Liver (tissue), 9 donors: Measurements from ENCODE around the gene SPATA31C1. TPM values are rescaled to one million over a fixed set of nuclear protein-coding genes. Genes with fewer than 3 reads are reported as not detected.

ENCODE experiments used
- DNase-seq: peaks from one replicate; pipeline ENCODE4 v3.0.0-alpha.2; 2017; ENCODE audit warnings: low spot score
- H3K27ac ChIP-seq, 2 donors: one replicate each; pipeline ENCODE4 v1.7.0; 2013; ENCODE audit warnings: inconsistent platforms in 2 of 2, low read length in 2 of 2, control low read depth in 1 of 2, low read depth in 1 of 2, mild to moderate bottlenecking in 1 of 2
- H3K27me3 ChIP-seq, 4 donors: one replicate each; pipeline versions ENCODE4 v1.6.1 to v1.7.0; 2013; ENCODE audit warnings: low read length in 3 of 4, inconsistent platforms in 1 of 4, mild to moderate bottlenecking in 1 of 4, moderate library complexity in 1 of 4; ENCODE audit not compliant: control insufficient read depth in 4 of 4, insufficient read depth in 4 of 4
- H3K36me3 ChIP-seq, 4 donors: one replicate each; pipeline versions ENCODE4 v1.6.1 to v1.7.0; 2013; ENCODE audit warnings: low read length in 3 of 4, mild to moderate bottlenecking in 3 of 4, low read depth in 1 of 4, moderate library complexity in 1 of 4; ENCODE audit not compliant: control insufficient read depth in 4 of 4, insufficient read depth in 3 of 4
- H3K4me1 ChIP-seq, 4 donors: one replicate each; pipeline versions ENCODE4 v1.6.1 to v1.7.0; 2013; ENCODE audit warnings: low read length in 3 of 4, mild to moderate bottlenecking in 3 of 4, moderate library complexity in 1 of 4; ENCODE audit not compliant: control insufficient read depth in 4 of 4, insufficient read depth in 4 of 4
- H3K4me3 ChIP-seq, 3 donors: one replicate each; pipeline versions ENCODE4 v1.6.1 to v1.7.0; 2013; ENCODE audit warnings: low read length in 3 of 3, control low read depth in 1 of 3, low read depth in 1 of 3, mild to moderate bottlenecking in 1 of 3
- H3K9ac ChIP-seq, 2 donors: one replicate each; pipeline ENCODE4 v1.7.0; 2013; ENCODE audit warnings: low read length in 2 of 2, mild to moderate bottlenecking in 2 of 2, moderate library complexity in 2 of 2, control low read depth in 1 of 2, low read depth in 1 of 2
- H3K9me3 ChIP-seq, 4 donors: one replicate each; pipeline versions ENCODE4 v1.6.1 to v1.7.0; 2013; ENCODE audit warnings: low read length in 3 of 4; ENCODE audit not compliant: control insufficient read depth in 4 of 4
- EGR1 ChIP-seq, 2 donors: IDR thresholded peaks; 2 replicates each; pipeline ENCODE4 v1.6.1; 2016 to 2018; ENCODE audit warnings: antibody characterized with exemption in 2 of 2, low read depth in 2 of 2
- FOXA1 ChIP-seq: IDR thresholded peaks from 2 replicates; pipeline ENCODE4 v1.6.1; 2016; ENCODE audit warnings: antibody characterized with exemption
- GABPA ChIP-seq, 2 donors: IDR thresholded peaks in 1 of 2; conservative IDR thresholded peaks in 1 of 2; 2 replicates each; pipeline ENCODE4 v1.6.1; 2016; ENCODE audit warnings: antibody characterized with exemption in 2 of 2, mild to moderate bottlenecking in 1 of 2, moderate library complexity in 1 of 2
- SP1 ChIP-seq: IDR thresholded peaks from 2 replicates; pipeline ENCODE4 v1.6.1; 2018; ENCODE audit warnings: antibody characterized with exemption, mild to moderate bottlenecking
- YY1 ChIP-seq: IDR thresholded peaks from 2 replicates; pipeline ENCODE4 v1.6.1; 2016; ENCODE audit warnings: antibody characterized with exemption, mild to moderate bottlenecking
- WGBS: extraction: QIAGEN DNeasy Blood & Tissue Kit; methylation state at CpG from one replicate; pipeline ENCODE4 v1.1.7; 2013; 5-methylcytosine and 5-hydroxymethylcytosine counted together
- polyA plus RNA-seq, 2 donors: library from polyadenylated mRNA; stranded (reverse) in 1 of 2; unstranded in 1 of 2; fragments of 200-250 nt in 1 of 2; fragments of >200 nt in 1 of 2; fragmentation: Nextera tagmentation in 1 of 2; extraction: Ambion mirVana in 1 of 2; gene quantifications; one replicate each; pipeline versions ENCODE4 v1.2.1 to v1.2.3, GENCODE V29; 2013 to 2015
- total RNA-seq, 2 donors: library from RNA; depleted of rRNA; stranded (reverse); fragments of >200 nt; gene quantifications; one replicate each; pipeline ENCODE4 v1.2.3, GENCODE V29; 2014
- TF ChIP-seq, protein P1 (sequence below): IDR thresholded peaks from 2 replicates; pipeline ENCODE4 v1.6.1; 2016; ENCODE audit warnings: antibody characterized with exemption
- TF ChIP-seq, protein P2 (sequence below): fragments of 150-350 bp; IDR thresholded peaks from 2 replicates; pipeline ENCODE4 v1.5.1; 2017; ENCODE audit warnings: improper control_type of control experiment, low read depth, low read length; ENCODE audit not compliant: missing input control
- TF ChIP-seq, protein P3 (sequence below): IDR thresholded peaks from 2 replicates; pipeline ENCODE4 v1.6.1; 2016; ENCODE audit warnings: antibody characterized with exemption
- TF ChIP-seq, protein P4 (sequence below): IDR thresholded peaks from 2 replicates; pipeline ENCODE4 v1.6.1; 2016; ENCODE audit warnings: antibody characterized with exemption
- donor health status: healthy.
- donor health status: healthy.
- donor health status: healthy.
- donor health status: healthy.
- donor health status: healthy.

The SPATA31C1 gene
- total and polyA plus RNA-seq, 4 donors, result 0.05 TPM; not detected in 3

DNA sequence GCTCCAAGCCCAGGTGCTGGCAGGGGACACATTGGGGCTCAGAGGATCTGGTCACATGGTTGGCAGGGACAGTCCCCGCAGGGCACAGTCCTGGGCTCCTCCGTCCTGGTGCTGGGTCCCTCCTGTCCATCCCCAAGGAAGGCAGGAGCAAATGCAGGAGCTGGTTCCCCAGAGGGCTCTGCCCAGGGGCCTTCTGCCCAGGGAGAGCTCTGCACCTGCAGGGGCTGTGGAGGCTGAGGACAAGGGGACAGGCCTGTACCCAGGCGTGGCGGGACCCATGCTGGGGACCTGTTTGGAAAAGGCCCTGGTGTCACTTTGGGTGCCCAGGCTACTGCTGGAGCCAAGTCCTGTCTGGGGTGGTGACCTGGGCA, 27.9 kb upstream of the SPATA31C1 start:
- Histone ChIP-seq H3K27ac (no peak overlapping the region), H3K4me3 (no peak overlapping the region), H3K9me3 (no peaks in the 10 kb centered on the region), H3K36me3 (no peaks in the 10 kb centered on the region), H3K4me1 (no peaks in the 10 kb centered on the region), H3K9ac (no peak overlapping the region), H3K27me3 (no peaks in the 10 kb centered on the region)
- 98% methylated on average over 4 of the region's 4 CpGs for WGBS
- DNase-seq, result peak; percentile 27
- TF ChIP-seq FOXA1, result no peak
- TF ChIP-seq, protein P1, sequence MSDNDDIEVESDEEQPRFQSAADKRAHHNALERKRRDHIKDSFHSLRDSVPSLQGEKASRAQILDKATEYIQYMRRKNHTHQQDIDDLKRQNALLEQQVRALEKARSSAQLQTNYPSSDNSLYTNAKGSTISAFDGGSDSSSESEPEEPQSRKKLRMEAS, result no peak
- TF ChIP-seq, protein P2, sequence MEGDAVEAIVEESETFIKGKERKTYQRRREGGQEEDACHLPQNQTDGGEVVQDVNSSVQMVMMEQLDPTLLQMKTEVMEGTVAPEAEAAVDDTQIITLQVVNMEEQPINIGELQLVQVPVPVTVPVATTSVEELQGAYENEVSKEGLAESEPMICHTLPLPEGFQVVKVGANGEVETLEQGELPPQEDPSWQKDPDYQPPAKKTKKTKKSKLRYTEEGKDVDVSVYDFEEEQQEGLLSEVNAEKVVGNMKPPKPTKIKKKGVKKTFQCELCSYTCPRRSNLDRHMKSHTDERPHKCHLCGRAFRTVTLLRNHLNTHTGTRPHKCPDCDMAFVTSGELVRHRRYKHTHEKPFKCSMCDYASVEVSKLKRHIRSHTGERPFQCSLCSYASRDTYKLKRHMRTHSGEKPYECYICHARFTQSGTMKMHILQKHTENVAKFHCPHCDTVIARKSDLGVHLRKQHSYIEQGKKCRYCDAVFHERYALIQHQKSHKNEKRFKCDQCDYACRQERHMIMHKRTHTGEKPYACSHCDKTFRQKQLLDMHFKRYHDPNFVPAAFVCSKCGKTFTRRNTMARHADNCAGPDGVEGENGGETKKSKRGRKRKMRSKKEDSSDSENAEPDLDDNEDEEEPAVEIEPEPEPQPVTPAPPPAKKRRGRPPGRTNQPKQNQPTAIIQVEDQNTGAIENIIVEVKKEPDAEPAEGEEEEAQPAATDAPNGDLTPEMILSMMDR, result no peak
- no peak for TF ChIP-seq EGR1 (IDR thresholded peaks at IDR 0.05; ENCODE audit: low read depth in 2 of 2)

DNA sequence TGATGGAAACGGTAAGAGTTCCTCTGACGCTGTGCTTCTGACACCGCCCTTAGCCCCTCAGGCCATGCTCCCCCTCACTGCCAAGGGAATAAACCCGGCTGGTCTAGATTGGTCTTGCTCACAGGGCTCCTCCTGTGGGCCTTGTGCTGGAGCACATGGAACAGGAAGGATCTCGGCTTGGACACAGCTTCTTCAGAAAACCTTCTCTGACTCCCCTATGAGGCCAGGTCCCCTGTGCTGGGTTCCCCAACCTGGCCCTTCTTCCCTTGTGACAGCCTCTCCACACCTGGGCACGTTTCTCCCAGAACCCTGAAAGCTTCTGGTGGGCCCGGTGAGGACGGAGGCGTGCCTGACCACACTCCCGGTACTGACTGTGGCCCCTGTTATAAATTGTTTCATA, 26.9 kb upstream of the SPATA31C1 start:
- peak; percentile 26 for DNase-seq
- Histone ChIP-seq H3K36me3 (no peaks in the 10 kb centered on the region), H3K4me1 (no peaks in the 10 kb centered on the region), H3K9me3 (no peaks in the 10 kb centered on the region), H3K27me3 (no peaks in the 10 kb centered on the region), H3K4me3 (no peak overlapping the region), H3K9ac (no peak overlapping the region), H3K27ac (no peak overlapping the region)
- 91% methylated on average over 10 of the region's 10 CpGs for WGBS
- no peak for TF ChIP-seq SP1

DNA sequence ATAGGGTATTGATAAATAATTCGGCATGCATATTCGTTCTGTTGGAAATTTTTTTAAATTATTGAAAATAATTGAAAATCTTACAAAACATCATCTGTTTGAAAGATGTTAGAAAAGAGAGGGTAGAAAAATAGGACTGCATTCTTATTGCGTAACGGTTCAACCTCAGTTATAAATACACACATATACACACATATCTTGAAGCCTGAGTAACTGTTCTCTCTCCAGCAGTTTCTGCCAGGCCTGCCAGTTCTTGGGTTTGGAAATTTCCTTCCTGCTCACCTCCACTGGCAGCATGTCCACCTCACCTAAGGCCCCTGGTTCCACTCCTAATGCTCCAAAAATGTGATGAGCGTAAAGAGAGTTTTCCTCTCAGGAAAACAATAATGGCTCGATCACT, 26.0 kb upstream of the SPATA31C1 start:
- H3K4me3 ChIP-seq, result no peak overlapping the region
- TF ChIP-seq, protein P3, sequence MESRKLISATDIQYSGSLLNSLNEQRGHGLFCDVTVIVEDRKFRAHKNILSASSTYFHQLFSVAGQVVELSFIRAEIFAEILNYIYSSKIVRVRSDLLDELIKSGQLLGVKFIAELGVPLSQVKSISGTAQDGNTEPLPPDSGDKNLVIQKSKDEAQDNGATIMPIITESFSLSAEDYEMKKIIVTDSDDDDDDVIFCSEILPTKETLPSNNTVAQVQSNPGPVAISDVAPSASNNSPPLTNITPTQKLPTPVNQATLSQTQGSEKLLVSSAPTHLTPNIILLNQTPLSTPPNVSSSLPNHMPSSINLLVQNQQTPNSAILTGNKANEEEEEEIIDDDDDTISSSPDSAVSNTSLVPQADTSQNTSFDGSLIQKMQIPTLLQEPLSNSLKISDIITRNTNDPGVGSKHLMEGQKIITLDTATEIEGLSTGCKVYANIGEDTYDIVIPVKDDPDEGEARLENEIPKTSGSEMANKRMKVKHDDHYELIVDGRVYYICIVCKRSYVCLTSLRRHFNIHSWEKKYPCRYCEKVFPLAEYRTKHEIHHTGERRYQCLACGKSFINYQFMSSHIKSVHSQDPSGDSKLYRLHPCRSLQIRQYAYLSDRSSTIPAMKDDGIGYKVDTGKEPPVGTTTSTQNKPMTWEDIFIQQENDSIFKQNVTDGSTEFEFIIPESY, result no peak
- no peak for TF ChIP-seq GABPA (IDR thresholded peaks at IDR 0.05 in 1 of 2, conservative IDR thresholded peaks at IDR 0.05 in 1 of 2)
- TF ChIP-seq, protein P4, sequence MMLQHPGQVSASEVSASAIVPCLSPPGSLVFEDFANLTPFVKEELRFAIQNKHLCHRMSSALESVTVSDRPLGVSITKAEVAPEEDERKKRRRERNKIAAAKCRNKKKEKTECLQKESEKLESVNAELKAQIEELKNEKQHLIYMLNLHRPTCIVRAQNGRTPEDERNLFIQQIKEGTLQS, result no peak
- TF ChIP-seq YY1, result no peak
- TF ChIP-seq, protein P1, result no peak
- no peak for TF ChIP-seq SP1
- H3K4me1 ChIP-seq, result no peaks in the 10 kb centered on the region
- H3K9me3 ChIP-seq, result no peaks in the 10 kb centered on the region
- no peaks in the 10 kb centered on the region for H3K27me3 ChIP-seq
- DNase-seq, result no peak
- WGBS, result 94% methylated on average over 6 of the region's 6 CpGs
- H3K27ac ChIP-seq, result no peak overlapping the region
- H3K36me3 ChIP-seq, result no peaks in the 10 kb centered on the region
- no peak overlapping the region for H3K9ac ChIP-seq
